Neural progenitor cell (in vitro differentiated cells): ENCODE results near the gene ARF6. TPM values are rescaled to one million over a fixed set of nuclear protein-coding genes. Genes with fewer than 3 reads are reported as not detected.

Experiments
- DNase-seq: peaks from one replicate; pipeline ENCODE4 v3.0.0-alpha.2; 2016; ENCODE audit warnings: low spot score
- H2AFZ ChIP-seq: fragments of 200-600 bp; sonication (generic); replicated peaks from 2 replicates; pipeline ENCODE4 v1.6.1; 2016; ENCODE audit warnings: antibody characterized with exemption
- H3F3A ChIP-seq: fragments of 200-600 bp; sonication (generic); 2 replicates; pipeline ENCODE4 v1.6.1; 2016; ENCODE audit warnings: antibody characterized with exemption, low read depth
- H3K27ac ChIP-seq: fragments of 200-600 bp; sonication (generic); 2 replicates; pipeline ENCODE4 v1.5.1; 2016; ENCODE audit warnings: mild to moderate bottlenecking
- H3K27me3 ChIP-seq: fragments of 200-600 bp; sonication (generic); 2 replicates; pipeline ENCODE4 v1.6.1; 2016; ENCODE audit warnings: mild to moderate bottlenecking, moderate library complexity
- H3K36me3 ChIP-seq: fragments of 200-600 bp; sonication (generic); 2 replicates; pipeline ENCODE4 v1.5.1; 2016
- H3K4me1 ChIP-seq: fragments of 200-600 bp; sonication (generic); 2 replicates; pipeline ENCODE4 v1.6.1; 2016; ENCODE audit warnings: mixed run types
- H3K4me2 ChIP-seq: fragments of 200-600 bp; sonication (generic); 2 replicates; pipeline ENCODE4 v1.6.1; 2016
- H3K4me3 ChIP-seq: fragments of 200-600 bp; sonication (generic); 2 replicates; pipeline ENCODE4 v1.5.1; 2016
- H3K79me2 ChIP-seq: fragments of 200-600 bp; sonication (generic); 2 replicates; pipeline ENCODE4 v1.6.1; 2016; ENCODE audit warnings: low read depth
- H3K9ac ChIP-seq: fragments of 200-600 bp; sonication (generic); 2 replicates; pipeline ENCODE4 v1.6.1; 2016
- H3K9me3 ChIP-seq: fragments of 200-600 bp; sonication (generic); 2 replicates; pipeline ENCODE4 v1.5.1; 2016; ENCODE audit warnings: low read depth
- H4K20me1 ChIP-seq: fragments of 200-600 bp; sonication (generic); 2 replicates; pipeline ENCODE4 v1.6.1; 2016; ENCODE audit warnings: low read depth
- H3K27ac Mint-ChIP-seq: 3 replicates; pipeline ENCODE4 v1.8.0; 2021; ENCODE audit warnings: mixed read lengths
- H3K27me3 Mint-ChIP-seq: 2 replicates; pipeline ENCODE4 v1.8.0; 2022; ENCODE audit warnings: low read depth, mild to moderate bottlenecking, inconsistent platforms, moderate library complexity, mixed read lengths; ENCODE audit not compliant: insufficient read depth
- H3K36me3 Mint-ChIP-seq: 3 replicates; pipeline ENCODE4 v1.8.0; 2021; ENCODE audit warnings: mixed read lengths
- H3K4me1 Mint-ChIP-seq: 3 replicates; pipeline ENCODE4 v1.8.0; 2021; ENCODE audit warnings: mixed read lengths
- H3K4me3 Mint-ChIP-seq: 3 replicates; pipeline ENCODE4 v1.8.0; 2021; ENCODE audit warnings: mild to moderate bottlenecking, moderate library complexity, mixed read lengths
- H3K9me3 Mint-ChIP-seq: 3 replicates; pipeline ENCODE4 v1.8.0; 2020; ENCODE audit warnings: mixed read lengths
- EZH2 ChIP-seq: fragments of 200-600 bp; sonication (generic); IDR thresholded peaks from 2 replicates; pipeline ENCODE4 v1.6.1; 2017; ENCODE audit warnings: antibody characterized with exemption, mild to moderate bottlenecking, moderate library complexity
- EZH2phosphoT487 ChIP-seq: fragments of 200-600 bp; sonication (generic); IDR thresholded peaks from 2 replicates; pipeline ENCODE4 v1.6.1; 2017; ENCODE audit warnings: antibody characterized with exemption
- total RNA-seq: library from RNA; depleted of rRNA; stranded (reverse); fragments of >200 nt; gene quantifications from 2 replicates; pipeline ENCODE4 v1.2.3, GENCODE V29; 2015; ENCODE audit warnings: low replicate concordance
- TF ChIP-seq, protein P1 (sequence below): fragments of 200-600 bp; sonication (generic); IDR thresholded peaks from 2 replicates; pipeline ENCODE4 v1.5.1; 2017; ENCODE audit warnings: antibody characterized with exemption, mild to moderate bottlenecking

ARF6 gene
- 41.6 and 48.7 TPM in 2 replicates for total RNA-seq

DNA sequence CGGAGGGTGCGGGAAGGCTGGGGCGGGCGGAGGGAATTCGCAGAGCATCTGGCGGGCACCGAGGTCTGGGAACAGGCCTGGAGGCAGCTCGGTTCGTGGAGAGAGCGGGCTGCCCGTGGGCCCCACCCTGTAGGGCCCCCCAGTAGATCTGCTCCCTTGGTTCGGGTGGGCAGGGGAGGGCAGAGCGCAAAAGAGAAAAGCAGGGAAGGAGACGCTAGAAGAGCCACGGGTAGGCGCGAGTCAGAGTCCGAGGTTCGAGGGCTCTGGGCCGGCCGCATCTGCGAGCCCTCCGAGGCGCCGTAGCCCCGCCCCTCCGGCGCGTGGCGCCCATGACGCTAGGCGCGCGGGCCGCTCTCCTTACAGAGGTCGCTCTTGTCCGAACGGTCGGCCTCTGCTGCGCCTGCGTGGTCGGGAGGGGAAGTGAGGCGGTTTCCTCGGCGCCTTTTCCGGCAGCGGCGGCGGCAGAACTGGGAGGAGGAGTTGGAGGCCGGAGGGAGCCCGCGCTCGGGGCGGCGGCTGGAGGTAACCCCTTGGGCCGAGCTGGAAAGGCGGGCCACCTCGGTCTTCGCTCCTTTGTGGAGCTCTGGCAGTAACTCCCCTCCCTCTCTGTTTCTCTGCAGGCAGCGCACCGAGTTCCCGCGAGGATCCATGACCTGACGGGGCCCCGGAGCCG is at the start of gene ARF6:
Gene ARF6 (plus strand): TSS at position 447 of the 673 bp plus-strand sequence. CDS start 655 bp downstream, outside the sequence.
- peak within 1 kb of the TSS; percentile 91 for H3K27ac ChIP-seq
- Mint-ChIP-seq H3K9me3 (no peaks in the 10 kb centered on the region), H3K4me3 (peak within 1 kb of the TSS; percentile 97), H3K27ac (peak within 1 kb of the TSS; percentile 99), H3K4me1 (peaks cover 40% of the 10 kb centered on the region), H3K36me3 (peaks cover 11% of the 10 kb centered on the region), H3K27me3 (no peaks in the 10 kb centered on the region)
- H3K79me2 ChIP-seq = peaks cover 49% of the 10 kb centered on the region
- peak; percentile 99 for DNase-seq
- H3K4me3 ChIP-seq = peak within 1 kb of the TSS; percentile 84
- H3F3A ChIP-seq = peaks cover 6% of the 10 kb centered on the region
- peak within 1 kb of the TSS; percentile 91 for H3K9ac ChIP-seq
- peak within 1 kb of the TSS; percentile 78 for H2AFZ ChIP-seq
- no peaks in the 10 kb centered on the region for H3K27me3 ChIP-seq
- no peaks in the 10 kb centered on the region for H3K9me3 ChIP-seq
- peaks cover 42% of the 10 kb centered on the region for H4K20me1 ChIP-seq
- peak within 1 kb of the TSS; percentile 97 for H3K4me2 ChIP-seq
- peaks cover 24% of the 10 kb centered on the region for H3K4me1 ChIP-seq
- peaks cover 12% of the 10 kb centered on the region for H3K36me3 ChIP-seq
- TF ChIP-seq, protein P1, sequence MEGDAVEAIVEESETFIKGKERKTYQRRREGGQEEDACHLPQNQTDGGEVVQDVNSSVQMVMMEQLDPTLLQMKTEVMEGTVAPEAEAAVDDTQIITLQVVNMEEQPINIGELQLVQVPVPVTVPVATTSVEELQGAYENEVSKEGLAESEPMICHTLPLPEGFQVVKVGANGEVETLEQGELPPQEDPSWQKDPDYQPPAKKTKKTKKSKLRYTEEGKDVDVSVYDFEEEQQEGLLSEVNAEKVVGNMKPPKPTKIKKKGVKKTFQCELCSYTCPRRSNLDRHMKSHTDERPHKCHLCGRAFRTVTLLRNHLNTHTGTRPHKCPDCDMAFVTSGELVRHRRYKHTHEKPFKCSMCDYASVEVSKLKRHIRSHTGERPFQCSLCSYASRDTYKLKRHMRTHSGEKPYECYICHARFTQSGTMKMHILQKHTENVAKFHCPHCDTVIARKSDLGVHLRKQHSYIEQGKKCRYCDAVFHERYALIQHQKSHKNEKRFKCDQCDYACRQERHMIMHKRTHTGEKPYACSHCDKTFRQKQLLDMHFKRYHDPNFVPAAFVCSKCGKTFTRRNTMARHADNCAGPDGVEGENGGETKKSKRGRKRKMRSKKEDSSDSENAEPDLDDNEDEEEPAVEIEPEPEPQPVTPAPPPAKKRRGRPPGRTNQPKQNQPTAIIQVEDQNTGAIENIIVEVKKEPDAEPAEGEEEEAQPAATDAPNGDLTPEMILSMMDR = peak; percentile 4
- no peak for TF ChIP-seq EZH2

DNA sequence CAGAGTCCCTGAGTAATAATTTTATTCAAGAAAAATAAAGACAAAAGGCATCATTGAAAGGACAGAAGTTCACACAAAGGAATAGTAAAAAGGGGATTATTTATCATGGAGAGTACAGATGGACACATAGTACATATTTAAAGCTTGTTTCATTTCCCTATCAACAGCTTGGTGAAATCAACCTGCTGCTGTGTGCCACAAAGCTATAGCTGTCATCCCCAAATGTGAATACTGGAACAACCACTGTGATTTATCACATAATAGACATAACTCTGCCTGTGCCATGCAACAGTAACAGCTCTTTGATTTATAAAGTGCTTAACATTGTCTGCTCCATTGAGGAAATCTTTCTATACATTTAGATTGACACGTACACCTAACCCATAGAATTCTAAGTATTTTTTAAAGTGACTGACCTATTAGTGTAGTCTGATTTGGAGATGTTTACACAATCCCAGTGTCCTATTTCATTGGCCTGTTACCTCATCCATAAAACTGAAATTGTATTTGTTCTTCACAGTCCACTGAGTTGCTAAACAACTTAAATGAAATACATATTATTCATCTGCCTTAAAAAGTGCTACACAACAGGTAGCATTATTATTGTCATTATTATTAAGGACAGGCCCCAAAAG is 43.6 kb upstream of the ARF6 start:
- H3K27ac Mint-ChIP-seq = no peak overlapping the region
- peaks cover 15% of the 10 kb centered on the region for H3K4me1 Mint-ChIP-seq
- peaks cover 10% of the 10 kb centered on the region for H3K4me1 ChIP-seq
- H3K27ac ChIP-seq = no peak overlapping the region
- no peak overlapping the region for H3K9ac ChIP-seq
- peaks cover 20% of the 10 kb centered on the region for H3F3A ChIP-seq
- H3K9me3 Mint-ChIP-seq = peaks cover 2% of the 10 kb centered on the region
- H2AFZ ChIP-seq = no peak overlapping the region
- DNase-seq = no peak
- no peaks in the 10 kb centered on the region for H3K9me3 ChIP-seq
- no peak overlapping the region for H3K4me2 ChIP-seq
- peaks cover 46% of the 10 kb centered on the region for H3K79me2 ChIP-seq
- peaks cover 22% of the 10 kb centered on the region for H3K36me3 Mint-ChIP-seq
- TF ChIP-seq EZH2phosphoT487 (no peak), EZH2 (no peak)
- TF ChIP-seq, protein P1 = no peak
- H3K4me3 ChIP-seq = no peak overlapping the region
- H4K20me1 ChIP-seq = no peaks in the 10 kb centered on the region
- H3K27me3 Mint-ChIP-seq = no peaks in the 10 kb centered on the region
- H3K36me3 ChIP-seq = peaks cover 24% of the 10 kb centered on the region
- no peak overlapping the region for H3K4me3 Mint-ChIP-seq
- no peaks in the 10 kb centered on the region for H3K27me3 ChIP-seq

DNA sequence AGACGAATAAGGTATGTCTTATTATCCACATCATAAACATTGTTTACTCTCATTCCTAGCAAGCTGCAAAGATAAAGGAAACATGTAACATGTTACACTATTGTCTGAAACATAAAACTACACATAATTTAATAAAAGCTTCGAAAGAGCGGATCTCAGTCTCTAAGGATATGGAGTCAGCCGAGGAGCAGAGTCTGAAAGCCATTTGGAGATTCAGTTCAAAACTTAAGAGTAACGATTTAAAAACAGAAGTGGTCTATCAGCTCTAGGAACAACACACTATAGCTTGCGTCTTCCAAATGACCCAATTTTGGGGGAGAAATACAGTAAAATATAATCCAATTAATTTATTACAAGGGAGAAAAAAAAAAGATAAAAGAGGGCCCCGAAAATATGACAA is 41.1 kb upstream of the ARF6 start:
- H3K36me3 Mint-ChIP-seq = peaks cover 10% of the 10 kb centered on the region
- peak overlapping the region; percentile 100 for H3K27ac Mint-ChIP-seq
- H3F3A ChIP-seq = peaks cover 20% of the 10 kb centered on the region
- H3K79me2 ChIP-seq = peaks cover 46% of the 10 kb centered on the region
- peak overlapping the region; percentile 85 for H3K4me3 ChIP-seq
- no peaks in the 10 kb centered on the region for H3K9me3 ChIP-seq
- H3K4me1 Mint-ChIP-seq = peaks cover 15% of the 10 kb centered on the region
- peaks cover 7% of the 10 kb centered on the region for H3K36me3 ChIP-seq
- H3K27me3 Mint-ChIP-seq = no peaks in the 10 kb centered on the region
- peak overlapping the region; percentile 99 for H2AFZ ChIP-seq
- H4K20me1 ChIP-seq = no peaks in the 10 kb centered on the region
- H3K4me2 ChIP-seq = peak overlapping the region; percentile 85
- H3K4me1 ChIP-seq = peaks cover 10% of the 10 kb centered on the region
- H3K27me3 ChIP-seq = no peaks in the 10 kb centered on the region
- H3K9ac ChIP-seq = peak overlapping the region; percentile 88
- H3K9me3 Mint-ChIP-seq = peaks cover 2% of the 10 kb centered on the region
- peak overlapping the region; percentile 57 for H3K27ac ChIP-seq
- no peak for DNase-seq
- TF ChIP-seq EZH2phosphoT487 (no peak), EZH2 (no peak)
- TF ChIP-seq, protein P1 = no peak
- H3K4me3 Mint-ChIP-seq = peak overlapping the region; percentile 100
